Thyroid gland (tissue), 4 donors: ENCODE data around the gene MSX1. TPM values are rescaled to one million over a fixed set of nuclear protein-coding genes. Genes with fewer than 3 reads are reported as not detected.

Experiments
- DNase-seq, 2 donors: peaks; one replicate each; pipeline ENCODE4 v3.0.0-alpha.2; 2019
- H3K27ac ChIP-seq, 3 donors: fragments of 200-600 bp; sonication (generic); 1 replicate in 2 of 3; 2 replicates in 1 of 3; pipeline ENCODE4 v1.5.1; 2016 to 2019; ENCODE audit warnings: mild to moderate bottlenecking in 1 of 3, moderate library complexity in 1 of 3
- H3K27me3 ChIP-seq: fragments of 200-600 bp; sonication (generic); one replicate; pipeline ENCODE4 v1.5.1; 2019
- H3K36me3 ChIP-seq, 2 donors: fragments of 200-600 bp; sonication (generic); one replicate each; pipeline ENCODE4 v1.5.1; 2016 to 2019
- H3K4me1 ChIP-seq, 2 donors: fragments of 200-600 bp; sonication (generic); one replicate each; pipeline ENCODE4 v1.5.1; 2017 to 2019
- H3K4me3 ChIP-seq, 3 donors: fragments of 200-600 bp; sonication (generic); replicated peaks in 1 of 3; 1 replicate in 2 of 3; 2 replicates in 1 of 3; pipeline ENCODE4 v1.5.1; 2016; ENCODE audit warnings: mild to moderate bottlenecking in 1 of 3
- H3K9me3 ChIP-seq: fragments of 200-600 bp; sonication (generic); one replicate; pipeline ENCODE4 v1.5.1; 2017
- POLR2A ChIP-seq, 2 donors: fragments of 450-650 bp; IDR thresholded peaks; one replicate each; pipeline ENCODE4 v1.6.1; 2017; ENCODE audit warnings: antibody characterized with exemption in 2 of 2, mild to moderate bottlenecking in 2 of 2, moderate library complexity in 1 of 2
- WGBS, 2 donors: methylation state at CpG; one replicate each; pipeline ENCODE4 v1.1.5; 2017; 5-methylcytosine and 5-hydroxymethylcytosine counted together
- intact Hi-C: fragments of 100-400 bp; cut with DNase I; formaldehyde crosslinking; loops from one replicate; pipeline ENCODE4 v1.15.1; 2023
- total RNA-seq, 4 donors: library from RNA; depleted of rRNA; stranded (reverse); fragments of >200 nt; gene quantifications; one replicate each; pipeline ENCODE4 v1.2.3, GENCODE V29; 2016
- TF ChIP-seq, protein P1 (sequence below), 6 experiments: fragments of 200-600 bp in 3 of 6; fragments of 450-650 bp in 3 of 6; sonication (generic) in 3 of 6; IDR thresholded peaks; one replicate each; pipeline ENCODE4 v1.5.1; 2016 to 2019; ENCODE audit warnings: antibody characterized with exemption in 6 of 6, mild to moderate bottlenecking in 2 of 6, inconsistent platforms in 1 of 6, moderate library complexity in 1 of 6

Gene MSX1
- total RNA-seq, 4 donors from 2014 or later = 5.0 to 20.8 (median 12.9) TPM

DNA sequence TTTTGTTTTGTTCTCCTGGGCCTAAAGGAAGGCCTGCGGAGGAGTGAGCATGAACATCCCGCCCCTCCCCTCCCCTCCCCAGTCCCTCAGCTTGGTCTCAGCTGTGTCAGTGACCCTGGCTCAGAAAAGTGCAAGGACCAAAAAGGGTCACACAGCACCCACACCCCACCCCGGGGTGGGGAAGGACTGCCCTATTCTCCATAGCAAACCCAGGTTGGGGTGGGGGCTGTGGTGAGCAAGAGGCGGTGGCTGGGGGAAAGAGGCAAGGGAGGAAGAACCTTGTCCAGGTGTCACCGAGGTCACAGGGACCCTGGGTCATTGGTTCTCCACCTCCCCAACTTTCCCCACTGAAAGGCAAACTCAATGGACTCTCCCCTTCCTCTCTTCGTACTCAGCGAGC lies 7.6 kb upstream of the MSX1 start:
- Histone ChIP-seq H3K36me3 (no peaks in the 10 kb centered on the region), H3K27ac (no peak overlapping the region), H3K27me3 (peaks cover 23% of the 10 kb centered on the region), H3K4me1 (peaks cover 13 to 23% of the 10 kb centered on the region in 2 donors), H3K9me3 (no peaks in the 10 kb centered on the region), H3K4me3 (no peak overlapping the region)
- TF ChIP-seq, protein P1, sequence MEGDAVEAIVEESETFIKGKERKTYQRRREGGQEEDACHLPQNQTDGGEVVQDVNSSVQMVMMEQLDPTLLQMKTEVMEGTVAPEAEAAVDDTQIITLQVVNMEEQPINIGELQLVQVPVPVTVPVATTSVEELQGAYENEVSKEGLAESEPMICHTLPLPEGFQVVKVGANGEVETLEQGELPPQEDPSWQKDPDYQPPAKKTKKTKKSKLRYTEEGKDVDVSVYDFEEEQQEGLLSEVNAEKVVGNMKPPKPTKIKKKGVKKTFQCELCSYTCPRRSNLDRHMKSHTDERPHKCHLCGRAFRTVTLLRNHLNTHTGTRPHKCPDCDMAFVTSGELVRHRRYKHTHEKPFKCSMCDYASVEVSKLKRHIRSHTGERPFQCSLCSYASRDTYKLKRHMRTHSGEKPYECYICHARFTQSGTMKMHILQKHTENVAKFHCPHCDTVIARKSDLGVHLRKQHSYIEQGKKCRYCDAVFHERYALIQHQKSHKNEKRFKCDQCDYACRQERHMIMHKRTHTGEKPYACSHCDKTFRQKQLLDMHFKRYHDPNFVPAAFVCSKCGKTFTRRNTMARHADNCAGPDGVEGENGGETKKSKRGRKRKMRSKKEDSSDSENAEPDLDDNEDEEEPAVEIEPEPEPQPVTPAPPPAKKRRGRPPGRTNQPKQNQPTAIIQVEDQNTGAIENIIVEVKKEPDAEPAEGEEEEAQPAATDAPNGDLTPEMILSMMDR (IDR thresholded peaks at IDR 0.05) = no peak
- TF ChIP-seq POLR2A (IDR thresholded peaks at IDR 0.05) = no peak
- WGBS, 2 donors = 58 to 59% methylated on average over 6 to 7 of the region's 7 CpGs
- no peak for DNase-seq
- intact Hi-C loops = no loop called here

DNA sequence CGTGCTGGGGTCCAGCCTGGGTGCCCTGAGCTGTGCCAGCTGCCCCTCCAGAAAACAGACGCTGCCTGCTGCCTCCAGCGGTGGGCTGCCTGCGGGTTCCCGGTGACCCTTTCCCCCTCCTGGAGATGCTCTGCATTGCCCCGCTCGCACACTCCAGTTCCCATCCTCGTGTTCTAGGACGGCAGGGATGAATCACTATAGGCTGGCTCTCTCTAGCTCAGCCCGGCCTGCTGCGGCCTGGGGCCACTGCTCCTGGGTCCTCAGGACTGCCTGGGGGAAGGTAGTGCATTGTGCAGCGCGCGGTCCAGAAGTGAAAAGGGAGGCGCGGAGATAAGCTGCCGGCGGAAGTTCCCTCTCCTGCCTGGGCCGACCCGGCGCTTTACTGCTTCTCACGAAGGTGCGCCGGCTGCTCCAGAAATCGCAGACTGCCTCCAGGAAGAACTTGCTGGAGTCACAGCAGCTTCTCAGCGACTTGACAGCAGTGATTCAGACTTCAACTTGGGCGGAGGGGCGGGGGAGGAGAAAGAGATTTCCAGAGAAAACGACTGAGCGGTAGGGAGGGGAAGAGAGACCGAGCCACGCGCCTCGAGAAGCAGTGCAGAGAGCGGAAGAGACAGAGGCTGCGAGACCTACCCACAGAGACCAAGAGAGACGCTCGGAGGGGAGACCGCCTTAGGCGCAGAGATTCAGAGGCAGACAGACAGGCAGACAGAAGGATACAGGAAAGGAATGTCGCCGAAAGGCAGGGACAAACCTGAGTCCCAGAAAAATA lies 6.7 kb upstream of the MSX1 start:
- TF ChIP-seq, protein P1 (IDR thresholded peaks at IDR 0.05) = no peak
- TF ChIP-seq POLR2A (IDR thresholded peaks at IDR 0.05) = peak in 1 of 2 donors; percentile 10
- Histone ChIP-seq H3K27ac (peak overlapping the region in 2 of 3 donors; percentile 13 to 53), H3K9me3 (no peaks in the 10 kb centered on the region), H3K4me3 (peak overlapping the region in 2 of 3 donors; percentile 8 to 25), H3K27me3 (peaks cover 31% of the 10 kb centered on the region), H3K36me3 (no peaks in the 10 kb centered on the region), H3K4me1 (peaks cover 13 to 28% of the 10 kb centered on the region in 2 donors)
- 2% methylated on average over 33 to 39 of the region's 42 CpGs for WGBS, 2 donors
- intact Hi-C loops = no loop called here
- DNase-seq = no peak

DNA sequence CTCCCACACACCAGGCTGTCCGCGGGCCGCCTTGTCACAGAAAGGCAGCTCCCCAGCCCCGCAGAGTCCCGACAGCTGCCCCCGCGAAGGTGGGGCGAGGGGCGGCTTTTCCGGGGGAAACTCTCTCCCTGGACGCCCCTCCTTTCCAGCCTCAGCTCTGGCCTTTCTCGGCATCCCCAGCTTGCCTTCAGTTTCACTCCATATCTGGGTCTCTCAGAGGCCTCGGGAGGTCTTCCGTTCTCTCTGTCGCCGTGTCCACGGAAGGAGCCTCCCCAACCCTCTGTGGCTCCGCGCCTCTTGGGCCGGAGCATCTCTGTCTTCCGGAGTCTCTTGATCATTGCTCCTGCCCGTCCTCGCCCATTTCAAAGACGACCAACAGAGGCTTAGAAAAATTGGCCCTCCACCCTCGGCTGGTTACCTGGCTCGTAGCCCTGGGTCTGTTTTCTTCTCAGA lies 6.1 kb upstream of the MSX1 start:
- Histone ChIP-seq H3K27me3 (peaks cover 35% of the 10 kb centered on the region), H3K36me3 (no peaks in the 10 kb centered on the region), H3K4me1 (peaks cover 13 to 28% of the 10 kb centered on the region in 2 donors), H3K4me3 (peak overlapping the region in 2 of 3 donors; percentile 8 to 25), H3K9me3 (no peaks in the 10 kb centered on the region), H3K27ac (peak overlapping the region in 2 of 3 donors; percentile 13 to 53)
- WGBS, 2 donors = 3 to 4% methylated on average over 26 of the region's 26 CpGs
- TF ChIP-seq, protein P1 (IDR thresholded peaks at IDR 0.05) = no peak
- no peak for TF ChIP-seq POLR2A (IDR thresholded peaks at IDR 0.05)
- no peak for DNase-seq
- intact Hi-C loops = no loop called here

DNA sequence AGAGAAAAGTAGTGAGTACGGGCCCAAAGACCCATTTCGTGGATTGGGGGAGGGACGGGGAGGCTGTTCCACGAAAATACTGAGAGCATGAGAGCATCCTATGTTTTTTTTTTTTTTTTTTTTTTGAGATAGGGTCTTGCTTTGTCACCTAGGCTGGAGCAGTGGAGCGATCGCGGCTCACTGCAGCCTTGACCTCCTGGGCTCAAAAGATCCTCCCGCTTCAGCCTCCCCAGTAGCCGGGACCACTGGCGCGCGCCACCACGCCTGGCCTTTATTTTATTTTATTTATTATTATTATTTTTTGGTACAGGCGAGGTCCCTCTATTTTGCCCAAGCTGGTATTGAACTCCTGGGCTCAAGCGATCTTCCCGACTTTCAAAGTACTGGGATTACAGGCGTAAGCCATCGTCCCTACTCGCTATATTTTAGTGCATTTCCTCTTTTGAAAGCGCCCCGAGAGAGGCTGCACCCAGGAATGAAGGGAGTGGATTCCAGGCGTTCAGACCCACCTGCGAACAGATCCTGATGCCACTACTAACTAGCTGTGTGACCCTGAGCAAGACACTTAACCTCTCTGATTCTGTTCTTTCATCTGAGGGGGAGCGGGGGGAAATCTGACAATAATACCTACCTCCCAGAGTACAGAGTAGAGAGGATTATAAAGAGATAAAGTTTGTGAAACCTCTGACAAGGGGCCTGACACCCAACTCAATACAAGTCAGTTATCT lies 5.4 kb upstream of the MSX1 start:
- no peak for TF ChIP-seq POLR2A (IDR thresholded peaks at IDR 0.05)
- TF ChIP-seq, protein P1 (IDR thresholded peaks at IDR 0.05) = no peak
- WGBS, 2 donors = 27 to 29% methylated on average over 24 of the region's 24 CpGs
- Histone ChIP-seq H3K9me3 (no peaks in the 10 kb centered on the region), H3K4me3 (no peak overlapping the region), H3K4me1 (peaks cover 18 to 30% of the 10 kb centered on the region in 2 donors), H3K27me3 (peaks cover 35% of the 10 kb centered on the region), H3K27ac (no peak overlapping the region), H3K36me3 (no peaks in the 10 kb centered on the region)
- DNase-seq = no peak
- intact Hi-C loops = no loop called here
